ENCODE data around the gene ANKRD13D.

- TF ChIP-seq MAX (IDR thresholded peaks at IDR 0.05; ENCODE audit: low read depth) (no peak), MXI1 (IDR thresholded peaks at IDR 0.05; ENCODE audit: low read depth, low read length) (no peak), POLR2AphosphoS5 (IDR thresholded peaks at IDR 0.05; ENCODE audit: low read depth, low read length) (no peak), CTCF (IDR thresholded peaks at IDR 0.05) (no peak), YY1 (IDR thresholded peaks at IDR 0.05; ENCODE audit: low read depth) (no peak), EP300 (IDR thresholded peaks at IDR 0.05; ENCODE audit: borderline replicate concordance in 1 of 2, low read depth in 1 of 2, low read length in 1 of 2) (no peak), GABPA (IDR thresholded peaks at IDR 0.05; ENCODE audit: low read depth) (no peak), USF1 (IDR thresholded peaks at IDR 0.05; ENCODE audit: borderline replicate concordance, low read depth) (no peak), EZH2phosphoT487 (IDR thresholded peaks at IDR 0.05; ENCODE audit: borderline replicate concordance, low read depth) (no peak), PBX3 (IDR thresholded peaks at IDR 0.05) (no peak), REST (IDR thresholded peaks at IDR 0.05; ENCODE audit: low read depth, low read length) (no peak)
Observed at GRCh38 chr11:67316882-67317204, 27.7 kb downstream of the ANKRD13D start.

All from SK-N-SH (cell line).